Mucosa of rectum (tissue), 2 donors: ENCODE measurements around the gene LGALS9C.
"Not testable (repeated sequence)": the region's sequence is repeated elsewhere in the genome, so short reads cannot be mapped to it uniquely, and the experiment has no call there.

ENCODE experiments used
- H3K27ac ChIP-seq, 2 donors: one replicate each; pipeline ENCODE4 v1.7.0; 2013; ENCODE audit warnings: inconsistent platforms in 2 of 2, low read depth in 2 of 2, low read length in 2 of 2
- H3K27me3 ChIP-seq, 2 donors: one replicate each; pipeline ENCODE4 v1.7.0; 2013; ENCODE audit warnings: low read length in 2 of 2; ENCODE audit not compliant: control insufficient read depth in 2 of 2, insufficient read depth in 2 of 2
- H3K36me3 ChIP-seq, 2 donors: one replicate each; pipeline ENCODE4 v1.7.0; 2013; ENCODE audit warnings: low read length in 2 of 2; ENCODE audit not compliant: control insufficient read depth in 2 of 2, insufficient read depth in 2 of 2
- H3K4me1 ChIP-seq, 2 donors: one replicate each; pipeline ENCODE4 v1.7.0; 2013; ENCODE audit warnings: low read length in 2 of 2, mild to moderate bottlenecking in 1 of 2; ENCODE audit not compliant: control insufficient read depth in 2 of 2, insufficient read depth in 2 of 2
- H3K4me3 ChIP-seq, 2 donors: one replicate each; pipeline ENCODE4 v1.7.0; 2013; ENCODE audit warnings: low read length in 2 of 2
- H3K9ac ChIP-seq, 2 donors: one replicate each; pipeline ENCODE4 v1.7.0; 2013; ENCODE audit warnings: low read length in 2 of 2, low read depth in 1 of 2, mild to moderate bottlenecking in 1 of 2
- H3K9me3 ChIP-seq, 2 donors: one replicate each; pipeline ENCODE4 v1.7.0; 2013; ENCODE audit warnings: low read length in 2 of 2; ENCODE audit not compliant: control insufficient read depth in 2 of 2
- donor health status: healthy.
- donor health status: Normal muscosa, but diverticular disease.

LGALS9C gene

GRCh38 chr17:18459035-18459434 lies 17.6 kb upstream of the LGALS9C start:
- H3K36me3 ChIP-seq, H3K9me3 ChIP-seq, H3K9ac ChIP-seq, H3K27ac ChIP-seq, H3K4me3 ChIP-seq, H3K27me3 ChIP-seq, H3K4me1 ChIP-seq: not testable (repeated sequence)

- H3K4me3 ChIP-seq, H3K36me3 ChIP-seq, H3K27ac ChIP-seq, H3K9ac ChIP-seq, H3K9me3 ChIP-seq, H3K27me3 ChIP-seq, H3K4me1 ChIP-seq: not testable (repeated sequence)
Observed at GRCh38 chr17:18463831-18464502, 12.6 kb upstream of the LGALS9C start.

- H3K36me3 ChIP-seq, H3K27me3 ChIP-seq, H3K27ac ChIP-seq, H3K9ac ChIP-seq, H3K9me3 ChIP-seq, H3K4me1 ChIP-seq, H3K4me3 ChIP-seq: not testable (repeated sequence)
Observed at GRCh38 chr17:18466250-18466983, 10.2 kb upstream of the LGALS9C start.

GRCh38 chr17:18467001-18467400 lies 9.6 kb upstream of the LGALS9C start:
- H3K36me3 ChIP-seq, H3K9me3 ChIP-seq, H3K9ac ChIP-seq, H3K4me3 ChIP-seq, H3K4me1 ChIP-seq, H3K27ac ChIP-seq, H3K27me3 ChIP-seq: not testable (repeated sequence)

- H3K27ac ChIP-seq, H3K27me3 ChIP-seq, H3K4me1 ChIP-seq, H3K4me3 ChIP-seq, H3K9ac ChIP-seq, H3K36me3 ChIP-seq, H3K9me3 ChIP-seq: not testable (repeated sequence)
Observed at GRCh38 chr17:18468472-18469171, 8.0 kb upstream of the LGALS9C start.

GRCh38 chr17:18469837-18470236 lies 6.8 kb upstream of the LGALS9C start:
- not testable (repeated sequence) for H3K4me3 ChIP-seq, H3K4me1 ChIP-seq, H3K27me3 ChIP-seq, H3K27ac ChIP-seq, H3K9me3 ChIP-seq, H3K9ac ChIP-seq, H3K36me3 ChIP-seq

- H3K4me1 ChIP-seq, H3K9ac ChIP-seq, H3K27ac ChIP-seq, H3K36me3 ChIP-seq, H3K9me3 ChIP-seq, H3K4me3 ChIP-seq, H3K27me3 ChIP-seq: not testable (repeated sequence)
Observed at GRCh38 chr17:18470345-18470930, 6.2 kb upstream of the LGALS9C start.

GRCh38 chr17:18473967-18474366 lies 2.6 kb upstream of the LGALS9C start:
- H3K4me3 ChIP-seq, H3K9me3 ChIP-seq, H3K4me1 ChIP-seq, H3K9ac ChIP-seq, H3K36me3 ChIP-seq, H3K27me3 ChIP-seq, H3K27ac ChIP-seq: not testable (repeated sequence)

GRCh38 chr17:18474754-18475153 lies 1.8 kb upstream of the LGALS9C start:
- H3K9ac ChIP-seq, H3K27ac ChIP-seq, H3K27me3 ChIP-seq, H3K4me3 ChIP-seq, H3K4me1 ChIP-seq, H3K36me3 ChIP-seq, H3K9me3 ChIP-seq: not testable (repeated sequence)

GRCh38 chr17:18477367-18477766 lies 778 bp downstream of the LGALS9C start:
- H3K9me3 ChIP-seq, H3K27ac ChIP-seq, H3K4me3 ChIP-seq, H3K9ac ChIP-seq, H3K36me3 ChIP-seq, H3K4me1 ChIP-seq, H3K27me3 ChIP-seq: not testable (repeated sequence)
